GM19043 (cell line): ENCODE data around the gene KRTAP12-3.
"Not testable (repeated sequence)": the region's sequence is repeated elsewhere in the genome, so short reads cannot be mapped to it uniquely, and the experiment has no call there.

ENCODE experiments used
- ATAC-seq: cut with Tn5 transposase; IDR thresholded peaks from one replicate; pipeline ENCODE4 v1.9.1; 2021; ENCODE audit warnings: low read depth; ENCODE audit not compliant: unreplicated experiment

The KRTAP12-3 gene

DNA sequence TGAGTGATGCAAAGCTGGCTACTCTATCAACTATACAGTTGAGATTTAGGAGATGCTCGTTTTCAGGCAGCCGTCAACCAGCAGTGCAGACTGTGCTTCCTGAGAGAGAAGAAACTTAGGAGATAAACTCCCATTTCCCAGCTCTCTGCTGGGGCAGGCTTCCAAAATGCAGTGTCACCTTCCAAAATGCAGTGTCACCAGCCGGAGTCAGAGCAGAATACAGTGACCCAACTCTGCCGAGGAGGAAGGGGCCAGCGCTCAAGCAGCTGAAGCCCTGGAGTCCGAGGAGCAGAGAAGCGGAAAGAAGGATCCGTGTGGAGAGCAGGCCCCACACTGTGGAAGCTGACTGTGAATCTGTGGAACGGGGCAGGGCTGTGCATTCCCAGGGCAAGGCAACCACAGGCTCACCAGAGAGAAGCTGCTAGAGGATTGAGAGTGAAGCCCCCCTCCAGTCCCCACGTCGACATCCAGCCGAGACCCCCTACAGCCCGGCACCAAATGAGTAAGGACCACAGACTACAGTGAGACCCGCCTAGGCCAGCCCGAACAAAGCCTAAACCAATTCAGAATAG lies 24.9 kb downstream of the KRTAP12-3 start:
- no peak for ATAC-seq

DNA sequence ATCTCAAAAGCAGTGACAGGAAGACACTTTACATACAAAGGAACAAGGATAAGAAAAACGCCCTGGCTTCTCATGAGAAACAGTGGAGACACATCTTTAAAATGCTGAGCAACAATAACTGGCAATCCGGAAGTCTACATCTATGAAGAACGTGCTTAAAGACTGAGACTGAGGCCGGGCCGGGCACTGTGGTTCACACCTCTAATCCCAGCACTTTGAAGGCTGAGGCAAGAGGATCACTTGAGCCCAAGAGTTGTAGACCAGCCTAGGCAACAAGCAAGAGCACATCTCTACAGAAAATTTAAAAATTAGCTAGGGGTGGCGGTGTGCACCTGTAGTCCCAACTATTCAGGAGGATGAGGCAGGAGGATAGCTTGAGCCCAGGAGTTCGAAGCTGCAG lies 26.3 kb downstream of the KRTAP12-3 start:
- no peak for ATAC-seq

DNA sequence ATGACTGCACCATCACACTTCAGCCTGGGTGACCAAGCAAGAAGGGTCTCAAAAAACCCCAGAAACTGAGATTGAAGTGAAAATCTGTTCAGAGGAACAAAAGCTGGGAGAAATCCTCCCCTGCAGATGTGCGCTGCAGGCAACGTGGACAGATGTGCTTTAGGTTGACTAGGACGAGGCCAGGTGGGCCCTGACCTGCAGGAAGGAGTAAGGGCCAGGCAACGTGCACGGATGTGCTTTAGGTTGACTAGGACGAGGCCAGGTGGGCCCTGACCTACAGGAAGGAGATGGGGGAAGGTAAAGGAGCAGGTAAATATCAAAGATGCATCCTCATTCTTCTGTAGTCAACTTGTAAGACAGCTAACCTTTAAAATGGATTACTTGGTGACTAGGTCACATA lies 26.8 kb downstream of the KRTAP12-3 start:
- ATAC-seq, result no peak

DNA sequence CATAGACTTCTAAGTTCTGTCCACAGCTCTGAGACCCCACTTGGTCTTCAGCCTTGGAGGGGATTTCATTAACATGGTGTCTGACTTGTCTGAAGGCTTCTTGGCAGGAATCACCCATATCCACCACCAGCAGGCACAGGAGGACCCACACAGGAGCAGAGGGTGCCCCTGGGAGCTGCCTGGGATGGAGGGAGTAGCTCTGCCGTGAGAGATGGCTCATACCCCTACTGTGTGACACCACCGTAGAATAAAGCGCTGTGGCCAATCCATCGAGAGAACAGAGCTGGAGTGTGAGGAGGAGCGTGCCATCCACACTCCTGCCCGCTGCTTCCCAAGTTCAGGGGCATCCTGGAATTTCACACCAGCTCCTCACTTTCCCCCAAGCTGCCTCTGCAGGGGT lies 27.3 kb downstream of the KRTAP12-3 start:
- ATAC-seq, result not testable (repeated sequence)

DNA sequence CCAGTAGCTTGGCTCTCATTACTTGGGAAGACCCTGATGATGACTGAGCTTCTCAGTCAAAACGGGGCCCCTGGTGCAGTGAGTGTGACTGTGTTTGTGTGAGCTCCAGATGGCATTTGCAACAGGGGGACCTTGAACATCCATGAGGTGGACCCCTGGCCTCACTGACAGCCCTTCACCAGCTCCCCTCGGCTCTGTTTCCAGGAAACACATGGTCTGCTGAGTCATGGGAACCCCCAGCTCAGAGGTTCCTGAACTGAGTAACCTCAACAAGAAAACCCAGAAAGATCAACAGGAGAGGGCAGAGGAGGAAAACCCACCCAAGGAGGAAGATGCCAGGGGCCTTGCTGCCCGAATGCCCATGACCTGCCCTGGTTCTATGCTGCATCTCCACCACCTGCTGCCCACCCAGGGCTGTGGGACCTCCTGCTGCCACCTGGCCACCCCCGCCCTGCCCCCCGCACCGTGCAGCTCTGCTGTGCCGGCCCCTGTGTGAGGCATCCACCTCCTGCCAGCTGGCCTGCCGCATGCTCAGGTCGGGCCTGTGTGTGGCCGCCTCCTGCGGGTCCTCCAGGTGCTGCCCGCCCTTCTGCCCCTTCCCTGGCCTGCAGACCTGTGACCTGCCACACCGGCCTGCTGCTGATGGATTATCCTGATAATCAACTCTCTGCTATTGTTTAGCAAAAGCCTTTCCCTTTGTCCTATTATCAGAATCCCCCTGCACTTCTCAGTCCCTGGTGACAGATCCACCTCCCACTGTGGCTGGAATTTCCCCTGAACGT lies 28.5 kb downstream of the KRTAP12-3 start:
- ATAC-seq, result no peak

DNA sequence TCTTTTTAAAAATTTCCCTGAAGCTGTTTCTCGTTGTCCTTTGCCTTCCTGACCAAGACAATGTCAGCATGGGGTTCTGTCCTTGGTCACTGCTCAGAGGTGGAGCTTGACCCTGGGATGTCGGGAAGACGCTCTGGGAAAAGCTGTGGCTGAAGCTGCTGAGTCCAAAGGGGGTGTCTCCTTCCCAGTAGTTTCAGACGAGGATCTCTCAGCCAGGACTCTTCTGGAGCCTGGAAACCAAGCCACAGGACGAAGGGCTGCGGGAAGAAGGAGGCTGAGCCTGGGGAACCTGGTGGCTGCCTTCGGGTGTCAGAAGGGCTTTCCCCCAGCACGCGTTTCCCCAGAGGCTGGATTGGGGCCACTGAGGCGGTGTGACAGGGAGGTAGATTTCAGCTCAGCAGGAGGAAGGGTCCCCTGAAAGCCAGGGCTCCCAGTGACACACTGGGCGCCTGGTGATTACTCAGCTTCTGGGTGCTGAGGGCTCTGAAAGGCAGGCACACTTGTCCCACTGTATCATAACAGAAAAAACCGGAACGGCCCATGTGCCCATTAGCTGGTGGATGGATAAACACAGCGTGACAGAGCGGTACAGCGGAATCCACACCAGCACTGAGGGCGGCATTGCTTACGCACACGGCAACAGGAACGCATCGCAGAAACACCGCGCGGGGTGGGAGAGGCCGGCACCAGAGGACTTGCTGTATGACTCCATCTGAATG lies 29.3 kb downstream of the KRTAP12-3 start:
- ATAC-seq, result no peak

DNA sequence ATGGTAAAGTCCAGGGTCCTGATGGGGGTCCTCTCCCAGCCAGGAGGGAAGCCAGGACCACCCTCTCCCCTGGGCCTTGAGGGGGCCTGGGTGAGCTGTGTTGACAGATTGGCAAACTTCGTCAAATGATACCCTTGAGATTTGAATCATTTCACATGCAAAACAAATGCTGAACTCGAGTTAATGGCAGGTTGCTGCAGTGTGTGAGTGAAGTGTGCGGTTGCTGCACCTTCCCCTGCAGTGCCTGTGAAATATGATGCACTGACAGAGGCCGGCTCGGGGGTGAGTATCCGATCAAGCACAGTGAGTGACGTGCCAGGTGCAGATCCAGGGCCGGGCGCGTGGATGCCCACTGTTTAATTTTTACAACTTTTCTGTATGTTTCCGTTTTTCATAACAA lies 29.9 kb downstream of the KRTAP12-3 start:
- no peak for ATAC-seq

DNA sequence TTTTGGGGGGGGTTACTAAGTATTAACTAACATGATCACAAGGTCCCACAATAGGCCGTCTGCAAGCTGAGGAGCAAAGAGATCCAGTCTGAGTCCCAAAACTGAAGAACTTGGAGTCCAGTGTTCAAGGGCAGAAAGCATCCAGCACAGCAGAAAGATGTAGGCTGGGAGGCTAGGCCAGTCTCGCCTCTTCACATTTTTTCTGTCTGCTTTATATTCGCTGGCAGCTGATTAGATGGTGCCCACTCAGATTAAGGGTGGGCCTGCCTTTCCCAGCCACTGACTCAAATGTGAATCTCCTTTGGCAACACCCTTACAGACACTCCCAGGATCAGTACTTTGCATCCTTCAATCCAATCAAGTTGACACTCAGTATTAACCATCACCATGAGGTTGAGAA lies 32.0 kb downstream of the KRTAP12-3 start:
- ATAC-seq, result not testable (repeated sequence)

DNA sequence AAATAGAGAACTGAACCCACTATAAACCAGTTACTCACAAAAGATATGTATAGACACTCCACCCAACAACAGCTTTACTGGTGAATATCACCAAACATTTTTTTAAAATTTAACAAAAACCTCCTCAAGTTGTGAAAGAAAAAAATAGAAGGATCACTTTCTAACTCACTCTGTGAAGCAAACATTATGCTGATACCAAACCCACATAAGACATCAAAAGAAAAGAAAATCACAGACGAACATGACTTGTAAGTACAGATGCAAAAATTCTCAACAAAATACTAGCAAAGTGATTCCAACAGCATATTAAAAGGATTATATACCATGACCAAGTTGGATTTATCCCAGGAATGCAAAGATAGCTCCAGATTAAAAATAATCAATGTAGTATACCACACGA lies 34.0 kb downstream of the KRTAP12-3 start:
- ATAC-seq, result no peak

DNA sequence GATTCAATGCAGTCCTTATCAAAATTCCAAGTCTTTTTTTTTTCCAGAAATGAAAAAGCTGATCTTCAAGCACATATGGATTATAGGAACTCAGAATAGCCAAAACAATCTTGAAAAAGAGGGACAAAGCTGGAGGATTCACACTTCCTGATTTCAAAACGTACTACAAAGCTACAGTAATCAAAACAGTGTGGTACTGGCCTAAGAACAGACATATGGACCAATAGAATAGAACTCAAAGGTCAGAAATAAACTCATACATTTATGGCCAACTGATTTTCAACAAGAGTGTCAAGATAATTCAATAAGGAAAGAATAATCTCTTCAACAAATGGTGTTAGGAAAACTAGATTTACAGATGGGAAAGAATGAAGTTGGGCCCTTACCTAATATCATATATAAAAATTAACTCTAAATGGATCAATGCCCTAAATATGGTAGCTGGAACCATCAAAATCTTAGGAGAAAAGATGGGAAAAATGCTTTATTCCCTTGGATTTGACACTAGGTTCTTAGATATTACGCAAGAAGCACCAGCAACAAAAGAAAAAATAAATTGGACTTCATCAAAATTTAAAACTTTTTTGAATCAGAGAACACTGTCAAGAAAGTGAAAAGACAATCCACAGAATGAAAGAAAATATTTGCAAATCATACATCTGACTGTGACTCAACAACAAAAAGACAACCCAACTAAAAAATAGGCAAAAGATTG lies 35.2 kb downstream of the KRTAP12-3 start:
- no peak for ATAC-seq

DNA sequence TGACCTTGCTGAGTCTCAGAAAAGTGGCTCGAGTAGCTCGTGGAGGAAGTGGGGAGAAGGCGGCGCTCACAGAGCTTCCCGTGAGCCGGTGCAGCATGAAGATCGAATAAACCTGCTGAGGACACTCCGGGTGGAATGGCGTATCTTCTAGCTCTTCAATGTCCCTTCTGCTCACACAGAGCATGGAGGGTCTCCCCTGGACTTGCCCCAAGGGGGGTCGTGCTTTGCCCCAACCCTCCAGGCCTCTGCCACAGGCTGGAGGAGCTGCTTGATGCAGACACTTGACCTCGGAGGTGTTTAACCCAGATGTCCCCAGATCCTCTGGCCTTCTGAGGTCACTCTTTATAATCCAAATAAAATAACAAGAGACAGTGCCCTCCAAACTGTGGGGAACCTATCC lies 37.0 kb downstream of the KRTAP12-3 start:
- ATAC-seq, result no peak

DNA sequence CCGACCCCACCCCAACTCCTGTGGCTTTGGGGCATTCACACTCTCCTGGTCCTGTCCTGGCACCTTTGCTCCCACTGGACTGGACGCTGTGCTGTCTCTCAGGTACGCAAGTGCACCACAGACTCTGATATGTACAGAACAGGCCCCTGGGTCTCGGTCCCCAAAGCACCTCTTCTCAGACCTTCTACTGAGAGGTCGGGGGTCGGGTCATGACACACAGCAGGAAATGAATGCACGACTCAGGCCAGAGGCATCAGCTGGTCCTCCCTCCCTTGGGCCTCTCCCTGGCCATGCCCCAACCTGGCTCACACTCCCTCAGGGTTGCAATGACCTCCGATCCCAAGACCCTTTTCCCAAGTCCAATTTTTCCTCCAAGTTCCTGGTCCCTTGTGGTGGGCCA lies 37.5 kb downstream of the KRTAP12-3 start:
- ATAC-seq, result no peak

DNA sequence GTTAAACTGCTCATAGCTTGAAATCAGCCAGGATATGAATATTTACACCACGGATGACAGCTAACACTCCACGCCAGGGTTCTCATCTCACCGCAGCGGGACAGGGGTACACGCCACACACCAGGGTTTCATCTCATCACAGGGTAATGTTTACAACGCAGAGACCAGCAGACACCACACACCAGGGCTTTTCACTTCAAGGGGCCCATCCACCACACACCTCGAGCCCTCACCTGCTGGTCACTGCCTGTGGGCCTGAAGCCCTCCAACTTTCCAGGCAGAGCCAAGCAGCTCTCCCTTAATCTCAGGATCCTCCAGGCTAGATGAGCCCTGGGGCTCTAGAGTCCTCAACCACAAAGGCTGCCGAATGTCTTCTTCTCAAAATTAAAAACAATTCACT lies 37.9 kb downstream of the KRTAP12-3 start:
- ATAC-seq, result no peak

DNA sequence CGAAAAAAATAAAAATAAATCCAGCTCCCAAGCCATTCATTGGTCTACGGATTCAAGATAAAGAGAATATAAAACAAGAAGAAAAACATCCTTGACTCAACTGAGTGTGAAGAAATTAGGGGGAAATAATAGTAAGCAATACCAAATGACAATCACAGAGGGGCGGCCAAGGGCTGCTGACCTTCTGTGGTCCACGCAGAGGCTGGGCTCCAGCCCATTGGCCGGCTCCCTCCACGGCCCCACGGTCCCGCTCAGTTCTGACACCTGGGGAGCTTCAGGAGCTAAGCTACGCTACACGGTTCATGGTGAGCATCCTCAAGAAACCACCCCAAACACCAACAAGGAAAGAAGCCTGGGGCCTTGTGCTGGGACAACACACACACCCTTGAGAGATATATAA lies 38.8 kb downstream of the KRTAP12-3 start:
- no peak for ATAC-seq

DNA sequence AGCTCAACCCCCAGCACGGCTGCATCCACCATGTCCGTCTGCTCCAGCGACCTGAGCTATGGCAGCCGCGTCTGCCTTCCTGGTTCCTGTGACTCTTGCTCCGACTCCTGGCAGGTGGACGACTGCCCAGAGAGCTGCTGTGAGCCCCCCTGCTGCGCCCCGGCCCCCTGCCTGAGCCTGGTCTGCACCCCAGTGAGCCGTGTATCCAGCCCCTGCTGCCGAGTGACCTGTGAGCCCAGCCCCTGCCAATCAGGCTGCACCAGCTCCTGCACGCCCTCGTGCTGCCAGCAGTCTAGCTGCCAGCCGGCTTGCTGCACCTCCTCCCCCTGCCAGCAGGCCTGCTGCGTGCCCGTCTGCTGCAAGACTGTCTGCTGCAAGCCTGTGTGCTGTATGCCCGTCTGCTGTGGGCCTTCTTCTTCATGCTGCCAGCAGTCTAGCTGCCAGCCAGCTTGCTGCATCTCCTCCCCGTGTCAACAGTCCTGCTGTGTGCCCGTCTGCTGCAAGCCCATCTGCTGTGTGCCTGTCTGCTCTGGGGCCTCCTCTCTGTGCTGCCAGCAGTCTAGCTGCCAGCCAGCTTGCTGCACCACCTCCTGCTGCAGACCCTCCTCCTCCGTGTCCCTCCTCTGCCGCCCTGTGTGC lies 39.6 kb downstream of the KRTAP12-3 start, which contains the start of gene KRTAP10-12:
Gene KRTAP10-12 (plus strand): TSS at position 1 of the 639 bp plus-strand sequence. CDS start 30 bp downstream, at position 31.
- ATAC-seq, result not testable (repeated sequence)

DNA sequence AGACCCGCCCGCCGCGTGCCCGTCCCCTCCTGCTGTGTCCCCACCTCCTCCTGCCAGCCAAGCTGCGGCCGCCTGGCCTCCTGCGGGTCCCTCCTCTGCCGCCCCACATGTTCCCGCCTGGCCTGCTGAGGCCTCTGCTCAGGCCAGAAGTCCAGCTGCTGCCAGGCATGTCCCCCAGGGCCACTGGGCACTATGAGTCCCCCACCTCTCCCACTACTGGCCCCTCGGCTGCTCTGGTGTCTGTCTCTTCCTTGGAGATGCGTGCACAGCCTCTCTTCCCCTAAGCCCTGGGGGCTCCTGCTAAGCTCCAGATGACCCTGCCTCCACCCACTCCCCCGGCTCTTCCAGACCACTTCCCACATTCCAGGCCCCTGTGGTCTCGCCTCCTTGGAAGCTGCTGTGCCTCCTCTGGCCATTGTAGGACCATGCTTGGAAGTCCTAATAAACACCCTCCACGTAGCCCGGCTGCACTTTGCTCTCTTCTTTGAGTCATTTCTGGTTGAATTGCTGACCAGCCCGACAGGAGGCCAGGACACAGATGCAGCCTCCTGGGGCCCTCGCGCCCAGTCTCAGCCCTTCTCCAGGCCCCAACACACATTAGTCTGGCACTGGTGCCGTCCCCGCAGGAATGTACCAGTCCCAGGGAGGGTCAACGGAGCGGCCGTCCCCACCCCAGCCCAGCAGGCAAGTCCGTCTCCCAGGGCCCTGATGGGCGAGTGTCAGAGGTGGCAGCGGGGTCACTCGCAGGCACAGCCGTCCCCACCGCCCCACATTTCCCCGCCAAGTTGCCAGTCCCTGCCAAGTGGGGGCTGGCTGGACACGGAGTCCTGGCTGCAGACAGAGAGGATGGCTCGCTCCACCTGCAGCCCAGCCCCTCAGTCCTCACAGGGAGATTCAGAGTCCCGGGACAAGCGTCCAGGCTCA lies 40.3 kb downstream of the KRTAP12-3 start:
- ATAC-seq, result no peak

DNA sequence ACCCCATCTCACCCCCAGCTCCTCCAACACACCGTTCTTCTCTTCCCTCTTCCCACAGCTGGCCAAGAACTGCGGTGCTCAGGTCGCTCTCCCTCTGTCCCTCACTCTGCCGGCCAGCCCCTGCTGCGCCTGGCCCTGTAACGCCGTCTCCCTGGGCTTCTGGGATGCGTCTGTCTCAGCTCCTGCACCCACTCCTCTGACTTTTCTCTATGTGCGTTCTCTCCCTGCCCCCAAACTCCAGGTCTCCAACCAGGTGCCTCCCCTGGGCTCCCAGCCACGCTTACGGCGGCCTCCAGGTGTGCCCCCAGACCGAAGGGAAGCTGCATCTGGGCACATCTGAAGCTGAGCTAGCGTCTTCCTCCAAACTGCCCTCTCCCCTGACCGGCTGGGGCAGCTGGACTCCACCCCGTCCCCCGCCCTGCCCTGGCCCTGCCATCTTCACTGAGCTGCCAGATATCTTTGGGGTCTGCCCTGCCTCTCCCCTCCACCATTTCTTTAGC lies 41.8 kb downstream of the KRTAP12-3 start:
- ATAC-seq, result no peak

DNA sequence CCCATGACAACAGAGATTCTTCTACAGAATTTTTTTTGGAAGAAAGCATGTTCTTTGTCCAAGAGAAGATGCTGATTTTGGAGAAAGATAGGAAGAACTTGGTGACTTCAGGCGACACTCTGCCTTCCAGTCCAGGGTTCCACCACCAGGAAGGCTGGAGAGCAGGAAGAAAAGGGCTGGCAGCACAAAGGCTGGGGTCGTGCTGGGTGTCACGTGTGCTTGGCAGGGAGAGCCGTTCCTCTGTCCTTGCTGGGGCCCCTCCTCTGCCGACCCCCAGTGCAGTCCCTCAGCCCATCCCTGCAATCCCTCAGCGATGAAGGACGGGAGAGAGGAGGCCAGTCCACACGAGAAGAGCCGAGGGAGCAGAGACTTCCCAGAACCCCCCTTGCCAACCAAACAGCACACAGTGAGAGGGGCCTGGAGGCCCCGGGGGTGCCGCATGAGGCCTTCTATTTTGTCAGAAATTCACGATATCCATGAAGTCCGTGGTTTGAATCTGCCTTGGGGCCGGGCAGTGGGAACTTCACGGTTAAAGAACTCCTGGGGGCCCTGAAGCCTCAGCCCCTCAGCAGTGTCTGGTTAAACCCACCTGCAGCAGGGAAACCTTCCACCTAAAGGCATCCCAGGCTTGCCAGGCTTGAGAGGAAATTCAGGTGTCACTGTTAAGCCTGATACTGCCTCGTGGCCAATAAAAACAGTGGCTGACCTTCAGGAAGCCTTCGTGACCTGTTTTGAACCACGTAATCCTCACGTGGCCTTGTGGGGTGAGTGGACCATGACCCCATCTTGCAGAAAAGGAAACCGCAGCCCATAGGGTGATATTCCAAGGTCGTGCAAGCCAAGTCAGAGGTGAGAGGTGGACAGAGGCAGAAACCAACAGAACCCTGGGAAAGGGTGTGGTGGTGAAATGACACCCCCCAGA lies 42.6 kb downstream of the KRTAP12-3 start:
- no peak for ATAC-seq
